Epithelial cell of proximal tubule (primary cell): Measurements from ENCODE around the gene HDGFL2. TPM values are rescaled to one million over a fixed set of nuclear protein-coding genes. Genes with fewer than 3 reads are reported as not detected.

Source experiments
- DNase-seq: peaks from one replicate; pipeline ENCODE4 v3.0.0-alpha.2; 2011; ENCODE audit warnings: low read depth
- H3K4me3 ChIP-seq: 2 replicates; pipeline ENCODE4 v1.5.1; 2011; ENCODE audit warnings: low read depth, mild to moderate bottlenecking, low read length
- CTCF ChIP-seq: conservative IDR thresholded peaks from 2 replicates; pipeline ENCODE4 v1.5.1; 2012; ENCODE audit warnings: low read depth, mild to moderate bottlenecking, low read length
- total RNA-seq: library from RNA; depleted of rRNA; stranded (reverse); fragments of >200 nt; gene quantifications from 2 replicates; pipeline ENCODE4 v1.2.3, GENCODE V29; 2015

The HDGFL2 gene
- total RNA-seq, 1 donor from 2014 or later, result 91.8 TPM

- no peak for TF ChIP-seq CTCF
- DNase-seq, result no peak
- H3K4me3 ChIP-seq, result no peak overlapping the region
Observed at GRCh38 chr19:4483385-4483784, 11.3 kb downstream of the HDGFL2 start.

- no peak overlapping the region for H3K4me3 ChIP-seq
- no peak for TF ChIP-seq CTCF
- no peak for DNase-seq
Observed at GRCh38 chr19:4487572-4487971, 15.5 kb downstream of the HDGFL2 start.

DNA sequence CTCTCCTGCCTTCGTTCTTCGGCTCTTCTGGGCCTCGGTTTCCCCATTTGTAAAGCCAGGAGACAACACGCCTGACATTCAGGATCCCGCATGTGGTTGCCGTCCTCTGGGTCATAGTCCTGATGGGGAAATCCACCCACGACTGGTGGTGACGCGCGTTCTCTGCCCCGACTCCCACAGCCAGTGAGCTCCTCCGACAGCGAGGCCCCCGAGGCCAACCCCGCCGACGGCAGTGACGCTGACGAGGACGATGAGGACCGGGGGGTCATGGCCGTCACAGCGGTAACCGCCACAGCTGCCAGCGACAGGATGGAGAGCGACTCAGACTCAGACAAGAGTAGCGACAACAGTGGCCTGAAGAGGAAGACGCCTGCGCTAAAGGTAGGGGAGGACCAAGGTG, 16.4 kb downstream of the HDGFL2 start:
- no peak for TF ChIP-seq CTCF
- DNase-seq, result no peak
- no peak overlapping the region for H3K4me3 ChIP-seq

- DNase-seq, result no peak
- no peak overlapping the region for H3K4me3 ChIP-seq
- TF ChIP-seq CTCF, result no peak
Observed at GRCh38 chr19:4491446-4491845, 19.3 kb downstream of the HDGFL2 start.

GRCh38 chr19:4492337-4493103, 20.4 kb downstream of the HDGFL2 start:
- no peak for TF ChIP-seq CTCF
- no peak overlapping the region for H3K4me3 ChIP-seq
- DNase-seq, result no peak

DNA sequence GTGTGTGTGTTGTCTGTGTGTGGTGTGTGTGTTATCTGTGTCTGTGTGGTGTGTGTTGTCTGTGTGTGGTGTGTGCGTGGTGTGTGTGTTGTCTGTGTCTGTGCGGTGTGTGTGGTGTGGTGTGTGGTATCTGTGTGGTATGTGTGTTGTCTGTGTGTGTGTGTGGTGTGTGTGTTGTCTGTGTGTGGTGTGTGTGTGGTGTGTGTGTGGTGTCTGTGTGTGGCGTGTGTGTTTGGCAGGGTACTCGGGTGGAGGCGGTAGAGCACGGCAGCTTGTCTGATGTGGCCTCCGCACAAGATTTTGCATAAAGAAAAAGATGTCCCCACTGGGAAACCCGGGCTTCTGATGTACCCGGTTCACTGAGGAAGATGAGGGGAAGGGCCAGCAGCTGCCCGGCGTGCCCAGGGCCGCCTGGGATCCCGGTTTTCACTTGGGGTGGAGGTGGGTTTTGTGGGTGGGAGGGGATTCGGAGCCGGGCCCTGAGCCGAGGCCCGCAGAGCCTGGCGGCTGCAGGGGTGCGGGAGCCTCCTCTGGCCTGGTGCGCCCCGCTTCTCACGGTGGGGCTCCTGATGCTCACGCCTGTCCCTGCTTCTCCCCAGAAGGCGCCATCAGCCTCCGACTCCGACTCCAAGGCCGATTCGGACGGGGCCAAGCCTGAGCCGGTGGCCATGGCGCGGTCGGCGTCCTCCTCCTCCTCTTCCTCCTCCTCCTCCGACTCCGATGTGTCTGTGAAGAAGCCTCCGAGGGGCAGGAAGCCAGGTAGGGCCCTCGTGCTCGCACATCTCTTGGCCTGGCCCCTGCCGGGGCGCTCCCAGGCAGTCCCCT, 21.2 kb downstream of the HDGFL2 start:
- TF ChIP-seq CTCF, result no peak
- DNase-seq, result no peak
- H3K4me3 ChIP-seq, result no peak overlapping the region
